HK-2 (cell line): Measurements from ENCODE around the gene RASGRF2.

Experiments used
- DNase-seq: peaks from one replicate; pipeline ENCODE4 v3.0.0-alpha.2; 2018; ENCODE audit not compliant: unreplicated experiment

Gene RASGRF2

GRCh38 chr5:81140441-81140840, 180.3 kb downstream of the RASGRF2 start:
- DNase-seq: no peak

- DNase-seq: no peak
These were observed 180.8 kb downstream of the RASGRF2 start for GRCh38 chr5:81140943-81141342.

GRCh38 chr5:81142108-81142507, 181.9 kb downstream of the RASGRF2 start:
- DNase-seq: no peak

- no peak for DNase-seq
These were observed 185.3 kb downstream of the RASGRF2 start for GRCh38 chr5:81145329-81145935.

- no peak for DNase-seq
These were observed 185.9 kb downstream of the RASGRF2 start for GRCh38 chr5:81146031-81146430.

GRCh38 chr5:81147011-81147885, 187.1 kb downstream of the RASGRF2 start:
- no peak for DNase-seq

GRCh38 chr5:81147886-81148571, 187.9 kb downstream of the RASGRF2 start:
- DNase-seq: no peak

GRCh38 chr5:81151546-81151945, 191.4 kb downstream of the RASGRF2 start:
- no peak for DNase-seq

- DNase-seq: no peak
These were observed 194.6 kb downstream of the RASGRF2 start for GRCh38 chr5:81154725-81155124.

GRCh38 chr5:81156732-81157131, 196.6 kb downstream of the RASGRF2 start:
- no peak for DNase-seq

- DNase-seq: no peak
These were observed 200.9 kb downstream of the RASGRF2 start for GRCh38 chr5:81161012-81161601.

GRCh38 chr5:81162501-81162900, 202.3 kb downstream of the RASGRF2 start:
- DNase-seq: no peak

GRCh38 chr5:81163651-81164050, 203.5 kb downstream of the RASGRF2 start:
- DNase-seq: no peak

- DNase-seq: no peak
These were observed 204.3 kb downstream of the RASGRF2 start for GRCh38 chr5:81164476-81164875.

- DNase-seq: no peak
These were observed 204.8 kb downstream of the RASGRF2 start for GRCh38 chr5:81164936-81165335.

GRCh38 chr5:81165493-81166119, 205.4 kb downstream of the RASGRF2 start:
- DNase-seq: peak; percentile 59

GRCh38 chr5:81166430-81166829, 206.3 kb downstream of the RASGRF2 start:
- DNase-seq: no peak

GRCh38 chr5:81167078-81167477, 206.9 kb downstream of the RASGRF2 start:
- no peak for DNase-seq

GRCh38 chr5:81167544-81167943, 207.4 kb downstream of the RASGRF2 start:
- DNase-seq: no peak

- DNase-seq: no peak
These were observed 209.8 kb downstream of the RASGRF2 start for GRCh38 chr5:81169924-81170323.

GRCh38 chr5:81171769-81172168, 211.6 kb downstream of the RASGRF2 start:
- no peak for DNase-seq

- DNase-seq: no peak
These were observed 212.5 kb downstream of the RASGRF2 start for GRCh38 chr5:81172710-81173109.
